Measurements from ENCODE around the gene BICDL1.

BICDL1 gene

GRCh38 chr12:120051535-120051934, 62.5 kb downstream of the BICDL1 start:
- in situ Hi-C loops (cut with MboI; ENCODE audit: low sequenced_read_pairs), result no loop called here

DNA sequence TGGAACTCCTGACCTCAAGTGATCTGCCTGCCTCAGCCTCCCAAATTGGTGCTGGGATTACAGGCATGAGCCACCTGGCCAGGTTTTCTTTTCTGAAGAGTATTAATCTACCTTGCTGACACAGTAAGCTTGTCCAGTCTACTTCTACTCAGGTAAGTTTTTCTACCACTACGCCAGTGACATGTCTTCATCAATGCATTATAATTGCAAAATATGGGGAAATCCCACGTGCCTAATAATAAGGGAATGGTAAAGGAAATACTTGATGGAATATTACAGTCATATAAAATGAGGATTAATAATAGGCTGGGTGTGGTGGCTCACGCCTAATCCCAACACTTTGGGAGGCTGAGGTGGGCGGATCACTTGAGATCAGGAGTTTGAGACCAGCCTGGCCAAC, 65.3 kb downstream of the BICDL1 start:
- in situ Hi-C loops (cut with MboI; ENCODE audit: low sequenced_read_pairs), result no loop called here

DNA sequence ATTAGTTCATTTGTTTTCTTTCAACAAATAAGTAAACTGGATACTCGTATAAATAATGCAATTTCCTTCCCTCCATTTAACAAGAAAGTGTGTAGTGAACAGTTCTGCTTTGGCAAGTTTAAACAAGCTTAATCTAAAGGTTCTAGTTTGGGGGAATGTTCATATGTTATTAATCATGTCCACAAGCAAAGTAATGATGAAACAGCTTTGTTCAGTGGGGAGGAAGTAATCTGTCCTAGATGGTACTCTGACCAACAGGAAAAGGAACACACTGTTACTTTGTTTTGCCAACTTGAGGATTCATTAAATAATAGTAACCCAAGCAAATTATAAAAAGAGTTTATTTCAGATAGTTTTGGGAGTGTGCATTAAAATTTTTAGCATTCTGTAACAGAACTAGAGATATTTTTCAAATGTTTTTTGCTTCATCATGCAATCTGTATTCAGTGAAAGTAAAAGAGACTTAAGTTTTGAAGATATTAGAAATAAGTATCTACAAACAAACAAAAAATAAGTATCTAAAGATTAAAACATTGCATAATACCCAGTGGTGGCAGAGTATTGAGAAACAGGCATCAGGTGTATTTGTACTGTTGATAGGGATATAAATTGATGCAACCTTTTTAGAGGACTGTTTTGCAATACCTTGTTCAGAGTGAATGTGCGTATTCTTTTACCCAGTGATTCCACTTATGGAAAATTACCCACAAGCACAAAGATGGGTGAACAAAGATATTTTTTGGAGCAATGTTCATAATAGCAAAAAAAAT, 66.4 kb downstream of the BICDL1 start:
- in situ Hi-C loops (cut with MboI; ENCODE audit: low sequenced_read_pairs), result no loop called here

GRCh38 chr12:120056739-120057138, 67.7 kb downstream of the BICDL1 start:
- in situ Hi-C loops (cut with MboI; ENCODE audit: low sequenced_read_pairs), result no loop called here

DNA sequence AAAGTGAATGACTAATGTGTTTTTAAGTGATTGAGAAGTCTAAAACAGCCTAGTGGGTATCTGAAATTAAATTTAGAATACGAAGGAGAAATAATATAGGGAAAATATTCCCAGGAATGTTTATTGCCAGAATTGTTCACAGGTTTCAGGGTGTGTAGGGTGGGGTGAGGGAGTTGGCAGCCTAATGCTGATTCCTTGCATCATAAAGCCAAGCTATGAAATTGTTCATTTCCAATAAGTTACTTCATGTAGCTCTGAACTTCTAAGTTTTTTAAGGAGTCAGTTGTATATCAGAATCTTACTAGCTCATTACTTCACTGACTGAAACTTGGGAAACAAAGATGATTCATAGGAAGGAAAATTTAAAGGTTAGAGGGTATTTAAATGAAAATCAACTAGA, 71.2 kb downstream of the BICDL1 start:
- in situ Hi-C loops (cut with MboI; ENCODE audit: low sequenced_read_pairs), result no loop called here

DNA sequence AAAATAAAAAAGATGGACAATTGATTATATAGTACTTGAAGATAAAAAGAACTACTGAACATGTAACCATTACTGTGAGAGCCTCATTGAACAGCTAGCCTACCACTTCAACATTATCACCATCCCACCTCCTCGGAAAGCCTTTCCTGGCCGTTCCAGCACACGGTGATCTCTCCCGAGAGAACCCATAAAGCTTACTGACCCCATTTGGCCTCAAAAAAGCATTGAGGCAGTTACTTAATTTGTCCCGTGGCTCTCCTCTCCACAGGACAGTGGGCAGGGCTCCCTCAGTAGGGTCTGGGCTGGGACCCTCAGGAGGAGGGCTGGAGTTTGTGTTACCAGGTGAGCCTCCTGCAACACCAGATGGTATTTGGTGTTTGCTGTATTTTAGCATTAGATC, 71.7 kb downstream of the BICDL1 start:
- in situ Hi-C loops (cut with MboI; ENCODE audit: low sequenced_read_pairs), result no loop called here

DNA sequence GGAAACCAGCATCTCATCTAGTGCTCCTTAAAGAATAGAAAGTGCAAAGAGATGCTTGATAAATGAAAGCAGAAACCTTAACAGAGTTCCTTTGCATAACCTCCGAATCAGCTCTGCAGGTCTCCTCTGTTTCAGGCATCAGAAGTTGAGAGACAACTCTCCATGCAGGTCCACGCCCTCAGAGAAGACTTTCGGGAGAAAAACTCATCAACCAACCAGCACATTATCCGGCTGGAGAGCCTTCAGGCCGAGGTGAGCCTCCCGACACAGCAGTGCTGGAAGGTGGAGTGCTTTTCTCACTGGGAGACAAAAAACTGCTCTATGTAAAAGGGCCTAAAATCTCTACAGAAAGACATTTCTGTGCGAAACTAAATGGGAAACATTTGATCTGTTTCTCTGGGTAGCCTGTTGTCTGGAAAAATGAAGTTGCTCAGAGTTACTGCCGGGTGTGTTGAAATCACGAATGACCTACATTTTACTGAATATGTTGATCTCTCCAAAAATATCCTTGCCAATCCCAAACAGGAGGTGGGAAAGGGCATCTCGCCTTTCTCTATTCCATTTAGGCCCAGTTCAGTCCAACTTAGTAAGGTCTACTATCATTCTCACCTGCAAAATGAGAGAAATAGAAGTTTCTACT, 72.7 kb downstream of the BICDL1 start:
- in situ Hi-C loops (cut with MboI; ENCODE audit: low sequenced_read_pairs), result no loop called here

DNA sequence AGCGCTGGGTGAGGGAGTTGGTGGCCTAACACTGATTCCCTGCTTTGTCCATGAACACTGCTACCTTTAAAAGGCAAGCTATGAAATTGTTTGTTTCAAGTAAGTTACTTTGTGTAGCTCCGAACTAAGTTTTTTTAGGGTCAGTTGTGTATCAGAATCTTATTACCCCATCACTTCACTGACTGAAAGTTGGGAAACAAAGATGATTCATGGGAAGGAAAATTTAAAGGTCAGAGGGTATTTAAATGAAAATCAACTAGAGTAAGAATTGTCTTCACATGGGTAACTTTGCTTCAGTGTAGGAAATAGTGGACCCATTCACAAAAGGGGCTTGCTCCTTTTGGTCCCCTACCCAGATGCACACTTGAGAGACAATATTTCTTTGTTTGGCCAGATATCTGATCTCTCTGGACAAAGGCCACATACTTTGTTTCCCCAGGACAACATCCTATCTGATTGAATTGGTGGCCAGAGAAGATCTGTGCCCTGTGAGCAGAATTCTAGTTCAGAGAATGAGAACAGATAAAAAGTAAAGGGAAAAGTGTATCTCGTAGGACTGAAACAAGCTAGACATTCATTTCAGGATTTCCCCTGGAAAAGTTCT, 74.0 kb downstream of the BICDL1 start:
- in situ Hi-C loops (cut with MboI; ENCODE audit: low sequenced_read_pairs), result no loop called here

- in situ Hi-C loops (cut with MboI; ENCODE audit: low sequenced_read_pairs), result no loop called here
These were observed 75.3 kb downstream of the BICDL1 start for GRCh38 chr12:120064054-120064940.

DNA sequence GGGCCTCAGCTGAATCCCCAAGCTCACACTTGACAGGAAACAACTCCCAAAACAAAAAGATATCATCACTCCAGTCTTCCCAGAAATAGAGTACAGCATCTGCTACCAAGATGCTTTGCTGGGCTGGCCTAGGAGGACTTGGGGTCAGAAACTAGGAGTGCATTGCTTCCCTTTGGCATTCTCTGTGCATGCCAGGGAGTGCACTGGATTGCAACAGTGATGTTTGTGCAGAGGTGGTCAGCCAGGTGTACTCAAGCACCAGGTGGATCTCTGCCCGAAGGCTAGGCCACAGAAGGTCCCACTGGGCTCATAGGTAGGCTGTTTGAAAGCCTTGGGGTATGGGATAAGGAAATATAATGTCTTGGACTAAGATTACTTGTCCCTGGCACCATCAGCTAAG, 76.4 kb downstream of the BICDL1 start:
- in situ Hi-C loops (cut with MboI; ENCODE audit: low sequenced_read_pairs), result no loop called here

GRCh38 chr12:120066341-120066740, 77.3 kb downstream of the BICDL1 start:
- in situ Hi-C loops (cut with MboI; ENCODE audit: low sequenced_read_pairs), result no loop called here

DNA sequence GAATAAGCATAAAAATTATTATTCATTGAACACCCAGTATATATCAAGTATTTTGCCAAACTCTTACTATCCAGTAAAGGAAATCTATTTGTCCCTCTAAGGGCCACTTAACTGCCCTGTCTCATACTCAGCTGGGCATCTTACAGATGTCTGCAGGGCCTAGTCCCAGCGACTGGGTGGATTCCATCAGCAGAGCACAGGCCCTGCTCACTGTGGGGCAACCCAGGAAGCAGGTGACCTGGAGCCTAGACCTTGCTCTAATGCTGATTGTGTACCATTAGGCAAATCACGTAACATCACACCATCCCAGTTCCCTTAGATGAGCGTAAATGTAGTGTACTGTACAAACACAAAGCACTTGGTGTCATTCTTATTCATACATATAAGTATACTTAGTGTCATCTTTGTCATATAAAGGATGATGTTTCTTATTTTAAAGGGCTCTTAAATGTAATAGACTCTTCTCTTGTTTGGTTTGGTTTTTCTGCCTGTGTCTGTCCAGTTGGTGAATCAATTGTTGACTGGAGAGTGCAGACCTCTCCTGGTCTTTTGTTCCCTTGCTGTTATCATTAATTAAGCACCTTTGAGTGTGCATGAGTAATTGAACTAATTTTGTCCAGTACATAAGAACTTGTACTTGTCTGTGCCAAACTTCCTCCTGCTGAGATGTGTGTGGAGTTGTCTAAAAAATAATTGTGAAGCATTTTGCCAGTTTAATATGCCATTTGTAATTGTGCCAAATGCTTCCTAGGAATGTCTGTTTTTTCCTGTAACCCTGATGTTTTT, 78.2 kb downstream of the BICDL1 start:
- in situ Hi-C loops (cut with MboI; ENCODE audit: low sequenced_read_pairs), result no loop called here

DNA sequence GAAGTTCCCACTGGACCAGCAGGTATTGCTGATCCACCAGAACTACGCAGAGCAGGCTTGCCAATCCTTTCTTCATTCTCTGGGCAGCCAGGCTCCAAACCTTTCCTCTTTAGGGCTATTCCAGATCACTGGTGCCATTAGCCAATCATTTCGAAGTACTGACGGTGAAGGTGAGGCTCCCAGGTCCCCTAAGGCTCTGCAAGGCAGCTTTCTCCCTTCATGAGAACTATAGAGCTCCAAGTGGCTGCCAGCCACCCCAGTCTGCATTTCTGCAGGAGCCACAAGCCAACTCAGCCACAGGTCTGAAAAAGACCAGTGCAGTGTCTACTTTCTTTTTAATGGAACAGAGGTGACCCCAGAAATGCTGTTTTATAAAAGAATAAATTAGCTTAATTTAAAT, 78.9 kb downstream of the BICDL1 start:
- in situ Hi-C loops (cut with MboI; ENCODE audit: low sequenced_read_pairs), result no loop called here

GRCh38 chr12:120069278-120069677, 80.2 kb downstream of the BICDL1 start:
- in situ Hi-C loops (cut with MboI; ENCODE audit: low sequenced_read_pairs), result no loop called here

- in situ Hi-C loops (cut with MboI; ENCODE audit: low sequenced_read_pairs), result no loop called here
These were observed 82.5 kb downstream of the BICDL1 start for GRCh38 chr12:120071493-120072020.

- in situ Hi-C loops (cut with MboI; ENCODE audit: low sequenced_read_pairs), result no loop called here
These were observed 83.6 kb downstream of the BICDL1 start for GRCh38 chr12:120072472-120073249.

DNA sequence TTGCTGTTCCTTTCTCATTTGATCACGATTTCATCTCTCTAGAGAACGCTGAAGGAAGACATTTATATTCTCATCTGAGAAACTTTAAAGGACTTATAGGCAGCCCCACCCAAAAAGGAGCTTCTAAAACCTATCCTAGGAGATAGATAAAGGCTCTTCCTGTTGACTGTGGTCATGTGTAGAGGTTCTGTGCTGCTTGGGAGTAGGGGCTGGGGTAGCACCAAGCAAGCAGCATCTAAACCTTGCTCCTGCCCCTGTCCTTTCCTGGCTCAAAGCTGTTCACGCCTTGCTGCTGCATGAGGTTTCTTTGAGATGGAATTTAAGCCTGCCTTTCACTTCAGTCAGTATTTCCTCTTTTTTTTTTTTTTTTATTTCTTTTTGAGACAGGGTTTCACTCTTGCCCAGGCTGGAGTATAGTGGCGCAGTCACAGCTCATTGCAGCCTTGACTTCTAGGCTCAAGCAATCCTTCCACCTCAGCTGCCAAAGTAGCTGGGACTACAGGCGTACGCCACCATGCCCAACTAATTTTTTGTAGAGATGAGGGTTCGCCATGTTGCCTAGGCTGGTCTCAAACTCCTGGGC, 86.1 kb downstream of the BICDL1 start:
- in situ Hi-C loops (cut with MboI; ENCODE audit: low sequenced_read_pairs), result no loop called here

DNA sequence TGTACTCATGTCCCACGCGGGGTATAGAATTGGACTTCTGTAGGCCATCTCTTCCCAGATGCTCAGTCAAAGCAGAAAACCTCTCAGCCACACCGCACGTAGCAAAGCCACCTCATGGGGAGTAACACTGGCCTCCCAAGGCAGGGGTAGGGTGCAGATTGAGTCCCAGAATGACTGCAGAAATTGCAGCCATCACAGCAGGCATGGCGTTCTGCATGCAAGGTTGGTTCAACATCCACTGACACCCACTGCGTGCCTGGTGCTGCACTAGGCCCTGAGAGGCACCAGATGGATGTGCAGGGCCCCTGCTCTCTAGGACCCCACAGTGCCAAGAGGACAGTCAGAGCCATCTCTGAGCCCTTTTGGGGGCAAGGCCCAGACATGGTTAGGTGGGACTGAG, 87.6 kb downstream of the BICDL1 start:
- in situ Hi-C loops (cut with MboI; ENCODE audit: low sequenced_read_pairs), result no loop called here

- in situ Hi-C loops (cut with MboI; ENCODE audit: low sequenced_read_pairs), result no loop called here
These were observed 88.2 kb downstream of the BICDL1 start for GRCh38 chr12:120077260-120077659.
